ENCODE measurements around the gene PARN. TPM values are rescaled to one million over a fixed set of nuclear protein-coding genes. Genes with fewer than 3 reads are reported as not detected.
"Not testable (repeated sequence)": the region's sequence is repeated elsewhere in the genome, so short reads cannot be mapped to it uniquely, and the experiment has no call there.

The PARN gene
- polyA plus RNA-seq, 1 experiment: 33.9 TPM

- DNase-seq (ENCODE audit: low read depth, low spot score): peak; percentile 85
- H3K4me3 ChIP-seq (ENCODE audit: low read depth, low read length): peak within 1 kb of the TSS; percentile 91
- ChIA-PET POLR2A (interaction anchor here (0.7 kb wide), 1 partner anchor 8 kb away, joined by 3 read pairs; no protein-coding TSS in a partner anchor), CTCF (no interaction called here)
- peak within 1 kb of the TSS; percentile 89 for H3K27ac ChIP-seq (ENCODE audit: low read depth, low read length)
- H3K9me3 ChIP-seq (ENCODE audit: control insufficient read depth, insufficient read depth, low read length): no peaks in the 10 kb centered on the region; the same call in 1 of the 2 replicates
- H3K27me3 ChIP-seq (ENCODE audit: control insufficient read depth, insufficient read depth, low read length): no peaks in the 10 kb centered on the region
- TF ChIP-seq CTCF (IDR thresholded peaks at IDR 0.05; ENCODE audit: low read depth, low read length): no peak
Observed at GRCh38 chr16:14632693-14633569, 2.9 kb upstream of the PARN start, which contains the start of gene BFAR. TSS of gene BFAR (plus strand) at chr16:14632951. CDS start at chr16:14644347, 11,396 bp downstream.

- DNase-seq (ENCODE audit: low read depth, low spot score); H3K27me3 ChIP-seq (ENCODE audit: control insufficient read depth, insufficient read depth, low read length); H3K9me3 ChIP-seq (ENCODE audit: control insufficient read depth, insufficient read depth, low read length); CTCF ChIA-PET: not testable (repeated sequence)
- POLR2A ChIA-PET: interaction anchor here (0.6 kb wide), 3 partner anchors 21 to 449 kb away, joined by 3 to 7 read pairs (median 4); no protein-coding TSS in a partner anchor
- Histone ChIP-seq H3K27ac (ENCODE audit: low read depth, low read length) (peak overlapping the region; percentile 53), H3K4me3 (ENCODE audit: low read depth, low read length) (peak overlapping the region; percentile 39)
Observed at GRCh38 chr16:14630620-14631330, 715 bp upstream of the PARN start.

- DNase-seq (ENCODE audit: low read depth, low spot score): no peak
- Histone ChIP-seq H3K9me3 (ENCODE audit: control insufficient read depth, insufficient read depth, low read length) (no peaks in the 10 kb centered on the region; the same call in 1 of the 2 replicates), H3K27me3 (ENCODE audit: control insufficient read depth, insufficient read depth, low read length) (no peaks in the 10 kb centered on the region), H3K27ac (ENCODE audit: low read depth, low read length) (peak overlapping the region; percentile 88), H3K4me3 (ENCODE audit: low read depth, low read length) (peak overlapping the region; percentile 93)
- CTCF ChIA-PET: no interaction called here
- TF ChIP-seq CTCF (IDR thresholded peaks at IDR 0.05; ENCODE audit: low read depth, low read length): no peak
- POLR2A ChIA-PET: interaction anchor here (0.6 kb wide), 1 partner anchor 50 kb away, joined by 5 read pairs; no protein-coding TSS in a partner anchor
Observed at GRCh38 chr16:14629612-14629918, 495 bp downstream of the PARN start.

GRCh38 chr16:14628806-14629611, 1.1 kb downstream of the PARN start:
- POLR2A ChIA-PET: no interaction called here
- CTCF ChIA-PET: no interaction called here

More at GRCh38 chr16:14628806-14629611, 1.1 kb downstream of the PARN start:
- Histone ChIP-seq H3K9me3 (ENCODE audit: control insufficient read depth, insufficient read depth, low read length) (no peaks in the 10 kb centered on the region; the same call in 1 of the 2 replicates), H3K27ac (ENCODE audit: low read depth, low read length) (peak overlapping the region; percentile 88), H3K4me3 (ENCODE audit: low read depth, low read length) (peak overlapping the region; percentile 93), H3K27me3 (ENCODE audit: control insufficient read depth, insufficient read depth, low read length) (no peaks in the 10 kb centered on the region)
- TF ChIP-seq CTCF (IDR thresholded peaks at IDR 0.05; ENCODE audit: low read depth, low read length): no peak
- DNase-seq (ENCODE audit: low read depth, low spot score): no peak

All from AG04450 (cell line).